SK-N-SH (cell line): ENCODE results near the gene LHX4. TPM values are rescaled to one million over a fixed set of nuclear protein-coding genes. Genes with fewer than 3 reads are reported as not detected.

Experiments
- CTCF ChIA-PET: fragments of 300-600, 350-600 bp; formaldehyde crosslinking; extraction: SDS; loops from one replicate; lab custom pipeline; 2021; lab: Yijun Ruan, JAX
- POLR2A ChIA-PET: fragments of 350-600 bp; sonication (Branson Sonifier 250); formaldehyde crosslinking; extraction: SDS; loops from one replicate; lab custom pipeline; 2020; ENCODE audit warnings: antibody characterized with exemption, inconsistent platforms; lab: Yijun Ruan, JAX
- DNase-seq: peaks from one replicate; pipeline ENCODE4 v3.0.0; 2012
- H2AFZ ChIP-seq: fragments of 200-600 bp; sonication (generic); 2 replicates; pipeline ENCODE4 v1.8.1; 2016; ENCODE audit warnings: antibody characterized with exemption, mild to moderate bottlenecking, low read depth
- H3F3A ChIP-seq: fragments of 200-600 bp; sonication (generic); replicated peaks from 2 replicates; pipeline ENCODE3; 2016; ENCODE audit warnings: antibody characterized with exemption, mild to moderate bottlenecking; ENCODE audit not compliant: insufficient read depth
- H3K27ac ChIP-seq, 2 experiments: fragments of 200-500 bp in 1 of 2; fragments of 200-600 bp in 1 of 2; sonication (Bioruptor generic) in 1 of 2; sonication (generic), shearing (Covaris generic) in 1 of 2; 2 replicates each; pipeline versions ENCODE4 v1.5.1 to v1.6.1; 2014 to 2016; ENCODE audit warnings: low read depth in 2 of 2, inconsistent platforms in 1 of 2, low read length in 1 of 2, mild to moderate bottlenecking in 1 of 2, mixed read lengths in 1 of 2
- H3K27me3 ChIP-seq: fragments of 200-600 bp; sonication (generic), shearing (Covaris generic); 2 replicates; pipeline ENCODE4 v1.6.1; 2016; ENCODE audit warnings: mixed run types; ENCODE audit not compliant: insufficient read depth
- H3K36me3 ChIP-seq, 2 experiments: fragments of 200-500 bp in 1 of 2; fragments of 200-600 bp in 1 of 2; sonication (Bioruptor generic) in 1 of 2; sonication (generic) in 1 of 2; replicated peaks in 1 of 2; 2 replicates each; pipeline versions ENCODE3 to v1.5.1; 2014 to 2016; ENCODE audit warnings: low read length in 1 of 2, mild to moderate bottlenecking in 1 of 2; ENCODE audit not compliant: insufficient read depth in 2 of 2, control insufficient read depth in 1 of 2
- H3K4me1 ChIP-seq, 2 experiments: fragments of 200-500 bp in 1 of 2; fragments of 200-600 bp in 1 of 2; sonication (Bioruptor generic) in 1 of 2; sonication (generic), shearing (Covaris generic) in 1 of 2; 2 replicates each; pipeline versions ENCODE4 v1.5.1 to v1.6.1; 2014 to 2016; ENCODE audit warnings: low read depth in 1 of 2, low read length in 1 of 2, mixed run types in 1 of 2; ENCODE audit not compliant: insufficient read depth in 2 of 2, control insufficient read depth in 1 of 2
- H3K4me2 ChIP-seq: fragments of 200-600 bp; sonication (generic), shearing (Covaris generic); 2 replicates; pipeline ENCODE4 v1.6.1; 2017; ENCODE audit warnings: mixed run types
- H3K4me3 ChIP-seq, 2 experiments: fragments of 200-500 bp in 1 of 2; fragments of 200-600 bp in 1 of 2; sonication (Bioruptor generic) in 1 of 2; sonication (generic), shearing (Covaris generic) in 1 of 2; 2 replicates each; pipeline versions ENCODE4 v1.5.1 to v1.8.1; 2014 to 2016; ENCODE audit warnings: low read depth in 2 of 2, inconsistent platforms in 1 of 2, low read length in 1 of 2, mild to moderate bottlenecking in 1 of 2, mixed read lengths in 1 of 2, moderate library complexity in 1 of 2
- H3K79me2 ChIP-seq: fragments of 200-600 bp; sonication (generic); 2 replicates; pipeline ENCODE4 v1.8.1; 2017; ENCODE audit warnings: mild to moderate bottlenecking; ENCODE audit not compliant: insufficient read depth
- H3K9ac ChIP-seq: fragments of 200-600 bp; sonication (generic); 2 replicates; pipeline ENCODE4 v1.6.1; 2017; ENCODE audit warnings: mixed run types
- H3K9me2 ChIP-seq: fragments of 200-600 bp; sonication (generic); 2 replicates; pipeline ENCODE4 v1.6.1; 2017; ENCODE audit warnings: mixed run types
- H3K9me3 ChIP-seq: fragments of 200-600 bp; sonication (generic); 2 replicates; pipeline ENCODE4 v1.6.1; 2017; ENCODE audit warnings: mixed run types, mild to moderate bottlenecking, moderate library complexity
- H4K20me1 ChIP-seq: fragments of 200-600 bp; sonication (generic); 2 replicates; pipeline ENCODE4 v1.6.1; 2017; ENCODE audit warnings: mild to moderate bottlenecking, mixed run types; ENCODE audit not compliant: insufficient read depth
- ELF1 ChIP-seq: IDR thresholded peaks from 2 replicates; pipeline ENCODE4 v1.4.0; 2012
- FOSL2 ChIP-seq: IDR thresholded peaks from 2 replicates; pipeline ENCODE4 v1.4.0; 2012; ENCODE audit warnings: low read depth, mild to moderate bottlenecking, moderate library complexity, borderline replicate concordance
- FOXJ3 ChIP-seq: sonication (generic); formaldehyde crosslinking; IDR thresholded peaks from 2 replicates; pipeline ENCODE4 v1.5.1; 2020; ENCODE audit warnings: mild to moderate bottlenecking, missing genetic modification reagents
- MEF2A ChIP-seq: IDR thresholded peaks from 2 replicates; pipeline ENCODE4 v1.4.0; 2012; ENCODE audit warnings: low read depth, borderline replicate concordance
- MXI1 ChIP-seq: IDR thresholded peaks from 2 replicates; pipeline ENCODE4 v1.6.1; 2012; ENCODE audit warnings: mild to moderate bottlenecking, low read depth, low read length, improper control_type of control experiment
- NFIC ChIP-seq: IDR thresholded peaks from 2 replicates; pipeline ENCODE4 v1.4.0; 2012; ENCODE audit warnings: borderline replicate concordance
- PBX3 ChIP-seq: IDR thresholded peaks from 2 replicates; pipeline ENCODE4; 2012
- RCOR1 ChIP-seq: fragments of 150-350 bp; IDR thresholded peaks from 2 replicates; pipeline ENCODE4 v1.6.1; 2017; ENCODE audit warnings: antibody characterized with exemption, low read length
- REST ChIP-seq: IDR thresholded peaks from 2 replicates; pipeline ENCODE4 v1.6.1; 2012; ENCODE audit warnings: mild to moderate bottlenecking, low read depth, low read length, moderate library complexity
- RFX5 ChIP-seq: IDR thresholded peaks from 2 replicates; pipeline ENCODE4 v1.6.1; 2012; ENCODE audit warnings: mild to moderate bottlenecking, improper control_type of control experiment, low read length
- SIN3A ChIP-seq: IDR thresholded peaks from 2 replicates; pipeline ENCODE4 v1.6.1; 2012; ENCODE audit warnings: low read depth, mild to moderate bottlenecking, low read length, moderate library complexity, borderline replicate concordance
- SMC3 ChIP-seq: IDR thresholded peaks from 2 replicates; pipeline ENCODE4 v1.6.1; 2012; ENCODE audit warnings: low read depth, low read length, improper control_type of control experiment
- USF1 ChIP-seq: IDR thresholded peaks from 2 replicates; pipeline ENCODE4 v1.4.0; 2012; ENCODE audit warnings: low read depth, borderline replicate concordance
- USF2 ChIP-seq: fragments of 150-350 bp; IDR thresholded peaks from 2 replicates; pipeline ENCODE4 v1.6.1; 2017; ENCODE audit warnings: antibody characterized with exemption, low read length, low read depth, borderline replicate concordance
- WGBS: methylation state at CpG from one replicate; pipeline ENCODE4 v1.1.6; 2017; ENCODE audit warnings: low lambda C conversion rate; 5-methylcytosine and 5-hydroxymethylcytosine counted together
- polyA plus RNA-seq, 3 experiments: library from polyadenylated mRNA; depleted of rRNA; stranded (reverse); fragments of >200 nt; gene quantifications; 2 replicates each; pipeline ENCODE4 v1.2.3, GENCODE V29; 2012

The LHX4 gene
- polyA plus RNA-seq, 1 of the 3 experiments (the other 2 are of a cell fraction), result not detected

GRCh38 chr1:180310095-180310494 lies 80.0 kb downstream of the LHX4 start (continued):
- no peak for TF ChIP-seq USF1
- TF ChIP-seq RFX5, result no peak
- no peak for TF ChIP-seq RCOR1
- no peak for TF ChIP-seq USF2

GRCh38 chr1:180311011-180311730 lies 81.1 kb downstream of the LHX4 start:
- Histone ChIP-seq H3K36me3 (peaks cover 0 to 19% of the 10 kb centered on the region in 2 experiments), H3F3A (peaks cover 17% of the 10 kb centered on the region), H2AFZ (no peak overlapping the region), H4K20me1 (no peaks in the 10 kb centered on the region), H3K9me3 (no peaks in the 10 kb centered on the region), H3K4me1 (no peaks in the 10 kb centered on the region; a peak in 2 of 4 replicates), H3K9ac (no peak overlapping the region), H3K27ac (no peak overlapping the region), H3K79me2 (no peaks in the 10 kb centered on the region), H3K27me3 (no peaks in the 10 kb centered on the region), H3K4me2 (no peak overlapping the region), H3K4me3 (no peak overlapping the region), H3K9me2 (no peaks in the 10 kb centered on the region)
- 53% methylated on average over 4 of the region's 4 CpGs for WGBS
- TF ChIP-seq FOXJ3 (CRISPR knock-in tag) (no peak), FOSL2 (no peak), SIN3A (no peak), NFIC (no peak), REST (no peak), PBX3 (no peak), SMC3 (no peak), MXI1 (no peak), ELF1 (no peak), MEF2A (no peak)
- CTCF ChIA-PET, result interaction anchor here (0.6 to 1.4 kb wide), 3 partner anchors 58 to 1341 kb away, joined by 3 to 4 read pairs (median 3); no protein-coding TSS in a partner anchor
- DNase-seq, result no peak
- POLR2A ChIA-PET, result no interaction called here
